HL-60 (cell line): ENCODE results near the gene PALLD.

Experiments
- DNase-seq, 2 experiments: peaks; one replicate each; pipeline ENCODE4 v3.0.0-alpha.2; 2010 to 2020; ENCODE audit warnings: low read depth in 1 of 2, low spot score in 1 of 2
- H3K27ac ChIP-seq: fragments of 250-450 bp; sonication (Bioruptor Pico); replicated peaks from 2 replicates; pipeline ENCODE4 v1.5.1; 2020; ENCODE audit warnings: mild to moderate bottlenecking, moderate library complexity
- H3K27me3 ChIP-seq: fragments of 250-450 bp; sonication (Bioruptor Pico); 2 replicates; pipeline ENCODE4 v1.5.1; 2021; ENCODE audit warnings: mild to moderate bottlenecking, moderate library complexity; ENCODE audit not compliant: insufficient read depth, poor library complexity, severe bottlenecking
- H3K4me3 ChIP-seq: replicated peaks from 2 replicates; pipeline ENCODE4 v1.5.1; 2011; ENCODE audit warnings: mild to moderate bottlenecking, control low read depth, low read length; ENCODE audit not compliant: insufficient read depth
- CTCF ChIP-seq: IDR thresholded peaks from one replicate; pipeline ENCODE4 v1.5.1; 2011; ENCODE audit warnings: low read length, control low read depth, inconsistent platforms; ENCODE audit not compliant: insufficient read depth
- GABPA ChIP-seq: IDR thresholded peaks from 2 replicates; pipeline ENCODE4 v1.6.1; 2012; ENCODE audit warnings: low read depth
- POLR2AphosphoS5 ChIP-seq: IDR thresholded peaks from 2 replicates; pipeline ENCODE4 v1.6.1; 2012; ENCODE audit warnings: low read depth
- REST ChIP-seq: IDR thresholded peaks from 2 replicates; pipeline ENCODE4 v1.6.1; 2012; ENCODE audit warnings: low read depth; ENCODE audit not compliant: insufficient replicate concordance
- SPI1 ChIP-seq: IDR thresholded peaks from 2 replicates; pipeline ENCODE4 v1.6.1; 2012; ENCODE audit warnings: low read depth, mild to moderate bottlenecking, borderline replicate concordance

Gene PALLD

GRCh38 chr4:168569931-168570276, 73.1 kb downstream of the PALLD start:
- no peak for TF ChIP-seq REST
- TF ChIP-seq SPI1, result no peak
- no peak for TF ChIP-seq POLR2AphosphoS5
- H3K27ac ChIP-seq, result no peak overlapping the region
- DNase-seq, result no peak
- H3K27me3 ChIP-seq, result peaks cover 4% of the 10 kb centered on the region
- H3K4me3 ChIP-seq, result no peak overlapping the region

GRCh38 chr4:168570466-168570865, 73.6 kb downstream of the PALLD start:
- no peak overlapping the region for H3K27ac ChIP-seq
- DNase-seq, result no peak

GRCh38 chr4:168572002-168572401, 75.2 kb downstream of the PALLD start:
- DNase-seq, result no peak
- Histone ChIP-seq H3K4me3 (no peak overlapping the region), H3K27me3 (peaks cover 4% of the 10 kb centered on the region), H3K27ac (no peak overlapping the region)
- TF ChIP-seq CTCF (no peak), GABPA (no peak), POLR2AphosphoS5 (no peak), SPI1 (no peak), REST (no peak)

More at GRCh38 chr4:168570466-168570865, 73.6 kb downstream of the PALLD start:
- H3K4me3 ChIP-seq, result no peak overlapping the region
- TF ChIP-seq SPI1 (no peak), GABPA (no peak), CTCF (no peak), REST (no peak), POLR2AphosphoS5 (no peak)
- H3K27me3 ChIP-seq, result peaks cover 4% of the 10 kb centered on the region

- H3K4me3 ChIP-seq, result no peak overlapping the region
- H3K27ac ChIP-seq, result no peak overlapping the region
- TF ChIP-seq GABPA, result no peak
- TF ChIP-seq POLR2AphosphoS5, result no peak
- TF ChIP-seq REST, result no peak
- DNase-seq, result no peak
- peaks cover 4% of the 10 kb centered on the region for H3K27me3 ChIP-seq
Measured at GRCh38 chr4:168573870-168574269, 77.0 kb downstream of the PALLD start.
